ACC112 (cell line): ENCODE results near the gene APEX1.
A peak's percentile ranks its signal among the peaks of the same experiment; 100 is the strongest.

Experiments used
- H2AFZ ChIP-seq: fragments of 200-600 bp; sonication (generic); one replicate; pipeline ENCODE4 v1.6.0; 2017; ENCODE audit warnings: antibody characterized with exemption, low read length; ENCODE audit not compliant: unreplicated experiment
- H3K27ac ChIP-seq: fragments of 200-600 bp; sonication (generic); 2 replicates; pipeline ENCODE4 v1.5.1; 2014; ENCODE audit warnings: low read depth, mild to moderate bottlenecking, antibody characterized with exemption, low read length, moderate library complexity
- H3K27me3 ChIP-seq: fragments of 200-600 bp; sonication (generic); 2 replicates; pipeline ENCODE4 v1.6.1; 2014; ENCODE audit warnings: mild to moderate bottlenecking, antibody characterized with exemption, low read length, moderate library complexity, mixed read lengths; ENCODE audit not compliant: insufficient read depth
- H3K36me3 ChIP-seq: fragments of 200-600 bp; sonication (generic); 2 replicates; pipeline ENCODE4 v1.6.1; 2016; ENCODE audit warnings: mild to moderate bottlenecking, antibody characterized with exemption, low read length, moderate library complexity, mixed read lengths; ENCODE audit not compliant: insufficient read depth
- H3K4me1 ChIP-seq: fragments of 200-600 bp; sonication (generic); one replicate; pipeline ENCODE4 v1.6.1; 2016; ENCODE audit warnings: low read length, mixed read lengths; ENCODE audit not compliant: insufficient read depth, unreplicated experiment, control insufficient read depth
- H3K4me3 ChIP-seq: fragments of 200-600 bp; sonication (generic); 2 replicates; pipeline ENCODE4 v1.5.1; 2014; ENCODE audit warnings: mild to moderate bottlenecking, low read depth, low read length
- H3K79me2 ChIP-seq: fragments of 200-600 bp; sonication (generic); one replicate; pipeline ENCODE4 v1.6.0; 2016; ENCODE audit warnings: low read length; ENCODE audit not compliant: control insufficient read depth, unreplicated experiment, insufficient read depth

APEX1 gene

DNA sequence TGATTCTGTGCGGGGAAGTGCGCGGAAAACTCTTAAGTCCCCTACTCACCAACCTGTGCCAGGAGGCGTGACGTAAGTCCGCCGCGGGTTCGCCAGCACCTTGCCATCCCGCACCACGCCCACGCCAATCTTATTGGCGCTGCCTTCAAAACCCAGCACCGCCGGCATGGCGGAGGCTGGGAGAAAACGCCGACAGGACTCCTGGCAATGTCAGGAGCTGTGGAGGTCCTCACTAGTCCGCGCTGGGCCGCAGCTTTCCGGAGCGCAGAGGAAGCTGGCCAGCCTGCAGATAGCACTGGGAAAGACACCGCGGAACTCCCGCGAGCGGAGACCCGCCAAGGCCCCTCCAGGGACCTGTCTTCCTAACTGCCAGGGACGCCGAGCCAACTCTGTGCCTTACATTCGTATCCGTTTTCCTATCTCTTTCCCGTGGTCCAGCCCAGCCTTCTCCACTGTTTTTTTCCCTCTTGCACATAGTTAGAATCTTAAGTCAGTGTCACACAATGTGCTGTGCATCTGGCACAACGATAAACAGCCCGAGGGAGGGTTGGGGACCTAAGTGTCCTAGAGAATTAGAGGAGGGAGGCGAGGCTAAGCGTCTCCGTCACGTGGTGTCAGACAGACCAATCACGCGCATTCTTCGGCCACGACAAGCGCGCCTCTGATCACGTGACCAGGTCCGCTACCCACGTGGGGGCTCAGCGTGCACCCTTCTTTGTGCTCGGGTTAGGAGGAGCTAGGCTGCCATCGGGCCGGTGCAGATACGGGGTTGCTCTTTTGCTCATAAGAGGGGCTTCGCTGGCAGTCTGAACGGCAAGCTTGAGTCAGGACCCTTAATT, at the start of gene APEX1, which contains the start of gene OSGEP:
Gene APEX1, plus strand, starts transcription at position 711 of the 839 bp plus-strand sequence. CDS start 420 bp downstream, outside the sequence.
Gene OSGEP, minus strand, starts transcription at position 297 of the 839 bp plus-strand sequence. Its CDS starts 129 bp downstream, at position 168.
- Histone ChIP-seq H3K36me3 (peaks cover 25% of the 10 kb centered on the region; the same call in 1 of the 2 replicates), H3K27ac (peak within 1 kb of the TSS; percentile 93), H3K4me1 (peaks cover 26% of the 10 kb centered on the region), H3K79me2 (peaks cover 51% of the 10 kb centered on the region), H2AFZ (peak within 1 kb of the TSS; percentile 90), H3K4me3 (peak within 1 kb of the TSS; percentile 93), H3K27me3 (no peaks in the 10 kb centered on the region)

DNA sequence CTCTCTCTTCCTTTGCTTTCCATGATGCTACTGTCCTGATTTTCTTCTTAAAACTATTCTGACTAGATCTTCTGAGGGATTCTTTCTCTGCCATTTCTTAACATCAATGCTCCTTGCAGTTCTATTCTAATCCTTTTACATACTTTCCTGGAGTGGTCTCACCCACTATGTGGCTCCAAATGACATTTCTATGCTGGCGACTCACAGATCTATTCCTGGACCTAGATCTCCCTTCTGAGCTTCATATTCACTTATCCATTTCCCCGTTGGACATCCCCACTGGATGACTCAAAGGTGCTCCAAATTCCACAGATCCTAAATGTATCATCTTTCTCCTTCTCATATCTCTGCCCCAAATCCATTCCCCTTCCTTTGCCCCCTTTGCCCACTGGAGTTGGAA, 45.8 kb upstream of the APEX1 start:
- Histone ChIP-seq H3K4me3 (no peak overlapping the region), H2AFZ (no peak overlapping the region), H3K27ac (no peak overlapping the region), H3K36me3 (peaks cover 9% of the 10 kb centered on the region; the same call in 1 of the 2 replicates), H3K79me2 (peaks cover 27% of the 10 kb centered on the region), H3K4me1 (peaks cover 20% of the 10 kb centered on the region), H3K27me3 (no peaks in the 10 kb centered on the region)

- H3K27ac ChIP-seq = peak overlapping the region; percentile 82
- no peaks in the 10 kb centered on the region for H3K27me3 ChIP-seq
- H3K4me1 ChIP-seq = peaks cover 23% of the 10 kb centered on the region
- peak overlapping the region; percentile 97 for H3K4me3 ChIP-seq
- H2AFZ ChIP-seq = peak overlapping the region; percentile 97
- peaks cover 27% of the 10 kb centered on the region for H3K79me2 ChIP-seq
- H3K36me3 ChIP-seq = peaks cover 9% of the 10 kb centered on the region; the same call in 1 of the 2 replicates
Observed at GRCh38 chr14:20412411-20412810, 42.6 kb upstream of the APEX1 start.

GRCh38 chr14:20412876-20413743, 41.9 kb upstream of the APEX1 start, which contains the start of gene TEP1:
Gene TEP1 (minus strand): TSS chr14:20413501. CDS start chr14:20408439, 5,062 bp downstream.
- Histone ChIP-seq H2AFZ (peak within 1 kb of the TSS; percentile 97), H3K4me3 (peak within 1 kb of the TSS; percentile 97), H3K79me2 (peaks cover 24% of the 10 kb centered on the region), H3K27ac (peak within 1 kb of the TSS; percentile 82), H3K36me3 (peaks cover 2% of the 10 kb centered on the region; the same call in 1 of the 2 replicates), H3K27me3 (no peaks in the 10 kb centered on the region), H3K4me1 (peaks cover 23% of the 10 kb centered on the region)

- Histone ChIP-seq H3K27me3 (no peaks in the 10 kb centered on the region), H3K36me3 (no peaks in the 10 kb centered on the region), H2AFZ (peak overlapping the region; percentile 97), H3K79me2 (peaks cover 22% of the 10 kb centered on the region), H3K4me3 (peak overlapping the region; percentile 97), H3K27ac (peak overlapping the region; percentile 82), H3K4me1 (peaks cover 23% of the 10 kb centered on the region)
Observed at GRCh38 chr14:20413744-20414082, 41.3 kb upstream of the APEX1 start.

GRCh38 chr14:20415782-20416206, 39.2 kb upstream of the APEX1 start:
- H3K36me3 ChIP-seq = no peaks in the 10 kb centered on the region
- no peak overlapping the region for H2AFZ ChIP-seq
- H3K79me2 ChIP-seq = peaks cover 19% of the 10 kb centered on the region
- no peak overlapping the region for H3K4me3 ChIP-seq
- peaks cover 14% of the 10 kb centered on the region for H3K4me1 ChIP-seq
- no peak overlapping the region for H3K27ac ChIP-seq
- H3K27me3 ChIP-seq = no peaks in the 10 kb centered on the region

GRCh38 chr14:20416223-20416622, 38.8 kb upstream of the APEX1 start:
- Histone ChIP-seq H3K27ac (no peak overlapping the region), H3K79me2 (peaks cover 15% of the 10 kb centered on the region), H3K4me1 (peaks cover 14% of the 10 kb centered on the region), H3K27me3 (no peaks in the 10 kb centered on the region), H2AFZ (no peak overlapping the region), H3K36me3 (no peaks in the 10 kb centered on the region), H3K4me3 (no peak overlapping the region)

GRCh38 chr14:20417250-20418186, 37.5 kb upstream of the APEX1 start:
- H3K79me2 ChIP-seq = peaks cover 2% of the 10 kb centered on the region
- H3K27me3 ChIP-seq = no peaks in the 10 kb centered on the region
- no peaks in the 10 kb centered on the region for H3K36me3 ChIP-seq
- H3K4me3 ChIP-seq = no peak overlapping the region
- no peak overlapping the region for H3K27ac ChIP-seq
- H3K4me1 ChIP-seq = peaks cover 8% of the 10 kb centered on the region
- no peak overlapping the region for H2AFZ ChIP-seq

GRCh38 chr14:20418501-20418909, 36.5 kb upstream of the APEX1 start:
- peaks cover 8% of the 10 kb centered on the region for H3K4me1 ChIP-seq
- H3K27ac ChIP-seq = no peak overlapping the region
- no peaks in the 10 kb centered on the region for H3K36me3 ChIP-seq

More at GRCh38 chr14:20418501-20418909, 36.5 kb upstream of the APEX1 start:
- Histone ChIP-seq H3K27me3 (no peaks in the 10 kb centered on the region), H3K4me3 (no peak overlapping the region), H3K79me2 (no peaks in the 10 kb centered on the region), H2AFZ (no peak overlapping the region)
